ENCODE measurements around the gene SNTG2.

DNA sequence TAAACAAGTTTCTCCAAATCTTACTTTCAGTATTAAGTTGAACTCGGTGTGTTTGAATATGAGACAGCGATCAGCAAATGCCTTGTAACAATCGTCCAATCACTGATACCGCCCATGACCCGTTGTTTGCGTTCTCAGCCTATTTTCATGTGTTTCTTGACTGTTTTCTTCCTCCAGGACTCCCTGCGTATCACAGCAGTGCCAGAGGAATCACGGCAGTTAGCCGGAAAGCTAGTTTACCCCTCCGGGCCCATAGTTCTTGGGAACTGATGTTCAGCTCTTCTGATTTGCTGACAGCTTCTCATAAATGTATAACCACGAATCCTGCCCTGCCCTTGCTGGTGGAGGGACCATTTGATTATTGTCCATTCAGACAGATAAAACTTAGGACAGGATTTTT is 420.4 kb downstream of the SNTG2 start:
- TF ChIP-seq POLR2A (IDR thresholded peaks at IDR 0.05; ENCODE audit: low read length) (no peak), GATA1 (IDR thresholded peaks at IDR 0.05; ENCODE audit: low read depth, low read length) (no peak)

Measured in erythroblast (primary cell).